ENCODE measurements around the gene NDUFB10.

NDUFB10 gene

DNA sequence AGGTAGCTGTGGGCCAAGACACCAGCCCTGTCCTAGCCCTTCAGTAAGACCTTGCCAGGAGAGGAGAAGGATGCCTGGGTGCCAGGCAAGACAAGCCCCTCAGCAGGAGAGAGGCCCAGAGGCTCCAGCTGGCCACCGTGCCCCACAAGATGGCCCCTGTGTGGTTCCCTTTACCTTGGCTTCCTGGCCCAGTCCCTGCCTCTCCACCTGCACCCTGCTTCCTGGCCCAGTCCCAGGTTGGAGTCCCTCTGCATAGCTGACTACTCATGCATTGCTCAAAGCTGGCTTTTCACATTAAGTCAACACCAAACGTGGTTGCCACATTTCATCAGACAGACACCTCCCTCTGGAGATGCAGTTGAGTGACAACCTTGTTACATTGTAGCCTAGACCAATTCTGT is 34.4 kb downstream of the NDUFB10 start:
- TF ChIP-seq, protein P1, sequence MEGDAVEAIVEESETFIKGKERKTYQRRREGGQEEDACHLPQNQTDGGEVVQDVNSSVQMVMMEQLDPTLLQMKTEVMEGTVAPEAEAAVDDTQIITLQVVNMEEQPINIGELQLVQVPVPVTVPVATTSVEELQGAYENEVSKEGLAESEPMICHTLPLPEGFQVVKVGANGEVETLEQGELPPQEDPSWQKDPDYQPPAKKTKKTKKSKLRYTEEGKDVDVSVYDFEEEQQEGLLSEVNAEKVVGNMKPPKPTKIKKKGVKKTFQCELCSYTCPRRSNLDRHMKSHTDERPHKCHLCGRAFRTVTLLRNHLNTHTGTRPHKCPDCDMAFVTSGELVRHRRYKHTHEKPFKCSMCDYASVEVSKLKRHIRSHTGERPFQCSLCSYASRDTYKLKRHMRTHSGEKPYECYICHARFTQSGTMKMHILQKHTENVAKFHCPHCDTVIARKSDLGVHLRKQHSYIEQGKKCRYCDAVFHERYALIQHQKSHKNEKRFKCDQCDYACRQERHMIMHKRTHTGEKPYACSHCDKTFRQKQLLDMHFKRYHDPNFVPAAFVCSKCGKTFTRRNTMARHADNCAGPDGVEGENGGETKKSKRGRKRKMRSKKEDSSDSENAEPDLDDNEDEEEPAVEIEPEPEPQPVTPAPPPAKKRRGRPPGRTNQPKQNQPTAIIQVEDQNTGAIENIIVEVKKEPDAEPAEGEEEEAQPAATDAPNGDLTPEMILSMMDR (IDR thresholded peaks at IDR 0.05; ENCODE audit: extremely low read depth, missing control alignments): no peak
- DNase-seq (ENCODE audit: low spot score): no peak

DNA sequence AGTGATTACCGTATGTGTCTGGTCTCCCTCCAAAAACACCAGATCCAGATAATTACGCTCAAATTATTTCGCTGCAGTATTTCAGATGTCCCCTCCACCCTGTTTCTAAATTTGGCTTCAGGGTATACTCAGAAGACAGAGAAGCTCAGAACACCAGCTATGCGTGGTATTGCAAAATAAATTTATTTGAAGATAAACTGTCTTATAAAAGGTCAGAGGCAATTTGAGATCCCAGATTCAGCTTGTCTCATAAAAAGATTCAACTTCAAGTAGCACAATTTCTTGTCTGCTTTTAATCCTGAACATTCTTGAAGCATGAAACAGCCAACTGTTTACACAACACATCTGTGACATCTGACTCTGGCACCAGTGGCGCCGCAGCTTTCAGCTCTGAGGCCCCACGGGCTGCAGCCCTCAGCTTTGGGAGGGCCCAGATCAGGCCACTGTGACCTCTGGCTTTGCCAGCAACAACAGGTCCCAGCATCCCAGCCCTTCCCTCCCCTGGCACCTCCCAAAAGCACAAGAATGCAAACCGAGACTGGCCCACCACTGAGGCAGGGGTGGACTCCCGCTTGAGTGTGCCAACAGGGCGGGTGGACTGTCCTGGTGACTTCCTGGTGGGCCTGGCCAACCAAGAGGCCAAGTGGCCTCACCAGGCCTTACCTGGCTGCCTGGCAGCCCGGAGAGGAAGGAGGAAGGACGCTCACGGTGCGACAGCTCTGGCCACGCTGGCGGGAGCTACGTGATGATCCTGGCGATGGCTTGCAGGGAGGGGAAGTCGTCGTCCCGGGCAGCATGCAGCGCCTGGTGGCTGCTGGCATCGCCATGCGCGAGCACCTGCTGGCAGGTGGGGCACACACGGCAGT is 38.4 kb downstream of the NDUFB10 start:
- TF ChIP-seq, protein P1 (IDR thresholded peaks at IDR 0.05; ENCODE audit: extremely low read depth, missing control alignments): no peak
- no peak for DNase-seq (ENCODE audit: low spot score)

DNA sequence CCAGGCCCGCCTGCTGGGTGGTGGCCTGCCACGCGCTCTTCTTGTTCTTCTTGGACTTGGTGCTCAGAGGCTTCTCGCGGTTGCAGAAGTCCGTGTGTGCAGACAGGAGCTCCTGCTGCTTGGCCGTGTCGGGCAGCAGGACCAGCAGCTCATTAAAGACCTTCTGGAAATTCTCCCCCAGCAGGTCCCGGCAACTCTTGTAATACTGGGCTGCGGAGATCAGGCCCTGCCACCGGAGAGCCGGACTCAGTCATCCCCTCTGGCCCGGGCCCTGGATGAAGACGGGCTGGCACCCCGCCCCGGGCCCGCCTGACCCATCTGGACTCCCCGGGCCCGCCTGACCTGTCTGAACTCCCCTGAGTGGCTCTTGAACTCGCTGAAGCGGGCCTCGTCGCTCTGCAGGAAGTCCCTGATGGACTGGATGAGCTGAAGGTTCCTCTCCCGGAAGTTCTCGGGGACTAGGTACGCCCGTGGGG is 39.1 kb downstream of the NDUFB10 start:
- TF ChIP-seq, protein P1 (IDR thresholded peaks at IDR 0.05; ENCODE audit: extremely low read depth, missing control alignments): no peak
- DNase-seq (ENCODE audit: low spot score): no peak

DNA sequence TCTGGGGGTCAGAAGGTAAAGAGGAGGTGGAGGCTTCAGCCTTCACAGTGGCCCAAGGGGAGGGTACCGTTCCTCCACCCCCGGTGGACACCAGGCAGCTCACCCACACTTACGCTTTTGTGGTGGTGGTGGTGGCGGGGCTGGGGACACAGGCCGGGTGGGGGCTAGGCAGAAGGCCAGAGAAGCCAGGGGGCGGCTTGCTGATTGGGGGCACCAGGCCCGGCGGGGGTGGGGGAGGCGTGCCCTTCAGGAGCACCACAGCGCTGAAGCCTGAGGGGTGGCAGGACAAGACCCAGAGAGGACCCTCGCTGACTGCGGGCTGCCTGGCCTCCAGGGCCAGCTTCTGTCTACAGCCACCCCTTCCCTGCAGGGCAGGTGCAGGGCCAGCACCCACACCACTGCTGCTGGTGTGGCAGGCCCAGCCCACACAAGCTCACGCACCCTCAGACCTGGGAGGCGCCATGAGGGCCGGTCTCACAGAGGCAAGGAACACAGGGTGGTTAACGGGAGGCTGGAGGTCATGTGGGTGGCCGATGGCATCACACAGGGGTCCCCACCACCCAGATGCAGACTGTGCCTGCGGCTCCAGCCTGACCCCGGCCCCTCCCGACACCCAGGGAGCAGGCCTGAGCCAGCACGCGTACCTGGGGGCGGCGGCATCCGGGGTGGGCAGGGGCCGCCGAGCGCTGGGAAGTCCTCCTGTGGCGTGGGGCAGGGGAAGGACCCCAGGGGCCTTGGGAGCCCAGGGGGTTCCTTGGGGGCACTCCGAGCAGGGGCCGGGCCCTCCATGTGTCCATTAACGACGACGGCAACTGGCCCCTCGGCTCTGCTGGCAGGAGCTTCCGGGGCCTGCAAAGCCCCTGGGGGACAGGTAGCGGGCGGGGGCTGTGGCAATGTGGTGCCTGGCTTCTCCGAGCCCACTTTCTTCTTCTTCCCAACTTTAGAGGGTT is 39.8 kb downstream of the NDUFB10 start:
- TF ChIP-seq, protein P1 (IDR thresholded peaks at IDR 0.05; ENCODE audit: extremely low read depth, missing control alignments): no peak
- no peak for DNase-seq (ENCODE audit: low spot score)

DNA sequence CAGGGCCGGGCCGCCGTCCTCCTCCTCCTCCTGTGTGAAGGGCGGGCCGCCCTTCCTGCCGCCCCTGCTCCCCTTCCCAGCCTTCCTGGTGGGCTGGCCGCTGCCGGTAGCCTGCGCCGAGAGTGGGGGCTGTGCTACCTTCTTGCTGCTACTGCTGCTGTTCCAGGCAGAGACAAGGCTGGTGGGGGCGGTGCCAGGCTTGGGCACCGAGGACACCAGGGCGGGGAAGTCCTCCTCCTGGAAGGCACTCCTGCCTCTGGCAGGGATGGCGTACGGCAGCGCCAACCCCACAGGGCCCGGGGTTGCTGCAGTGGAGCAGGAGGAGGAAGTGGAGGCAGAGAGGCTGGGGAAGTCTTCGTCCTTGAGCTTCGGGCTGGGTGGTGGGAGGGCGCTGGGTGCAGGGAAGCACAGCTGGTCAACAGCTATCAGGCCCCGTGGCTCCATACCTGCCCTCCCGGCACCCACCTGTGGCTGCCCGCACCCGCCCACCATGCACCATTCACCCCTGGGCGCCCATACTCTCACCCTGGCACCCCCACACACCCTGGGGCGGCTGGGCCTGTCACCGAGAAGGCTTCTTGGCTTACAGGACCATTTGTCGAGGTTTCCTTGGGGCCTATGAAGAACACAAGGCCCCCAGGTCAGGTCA is 40.7 kb downstream of the NDUFB10 start:
- TF ChIP-seq, protein P1 (IDR thresholded peaks at IDR 0.05; ENCODE audit: extremely low read depth, missing control alignments): no peak
- DNase-seq (ENCODE audit: low spot score): no peak

DNA sequence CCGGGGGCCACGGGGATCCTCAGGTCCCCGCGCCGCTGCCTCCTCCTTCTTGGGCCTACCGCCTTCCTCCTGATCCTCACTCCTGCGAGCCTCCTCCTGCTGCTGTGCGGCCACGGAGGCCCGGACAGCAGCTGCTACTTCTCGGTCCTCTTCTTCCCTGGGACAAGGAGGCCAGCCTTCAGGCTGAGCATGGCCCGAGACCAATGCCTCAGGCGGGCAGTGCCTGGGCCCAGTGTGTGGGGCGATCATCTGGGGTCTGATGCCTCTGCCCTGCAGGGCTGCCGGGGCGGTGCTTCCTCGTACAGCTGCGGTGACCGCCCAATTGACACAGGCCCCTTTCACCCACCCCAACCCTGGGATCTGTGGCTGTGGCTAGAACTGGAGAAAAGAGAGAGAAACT is 41.7 kb downstream of the NDUFB10 start:
- TF ChIP-seq, protein P1 (IDR thresholded peaks at IDR 0.05; ENCODE audit: extremely low read depth, missing control alignments): no peak
- no peak for DNase-seq (ENCODE audit: low spot score)
